ENCODE results near the gene EPB41L1.

- TF ChIP-seq CTCF (optimal IDR thresholded peaks at IDR 0.05 in 1 of 3, IDR thresholded peaks at IDR 0.05 in 1 of 3, conservative IDR thresholded peaks at IDR 0.05 in 1 of 3; ENCODE audit: extremely low read depth in 1 of 3, insufficient read depth in 2 of 3, low read length in 3 of 3): no peak
- TF ChIP-seq EZH2 (IDR thresholded peaks at IDR 0.05; ENCODE audit: low read length): no peak
These were observed 10.2 kb upstream of the EPB41L1 start for GRCh38 chr20:36144336-36144735.
